Fibroblast of skin of right quadriceps (primary cell): ENCODE results near the gene CD47.
A peak's percentile ranks its signal among the peaks of the same experiment; 100 is the strongest.

Source experiments
- DNase-seq: peaks from one replicate; pipeline ENCODE4 v3.0.0-alpha.2; 2013

CD47 gene

DNA sequence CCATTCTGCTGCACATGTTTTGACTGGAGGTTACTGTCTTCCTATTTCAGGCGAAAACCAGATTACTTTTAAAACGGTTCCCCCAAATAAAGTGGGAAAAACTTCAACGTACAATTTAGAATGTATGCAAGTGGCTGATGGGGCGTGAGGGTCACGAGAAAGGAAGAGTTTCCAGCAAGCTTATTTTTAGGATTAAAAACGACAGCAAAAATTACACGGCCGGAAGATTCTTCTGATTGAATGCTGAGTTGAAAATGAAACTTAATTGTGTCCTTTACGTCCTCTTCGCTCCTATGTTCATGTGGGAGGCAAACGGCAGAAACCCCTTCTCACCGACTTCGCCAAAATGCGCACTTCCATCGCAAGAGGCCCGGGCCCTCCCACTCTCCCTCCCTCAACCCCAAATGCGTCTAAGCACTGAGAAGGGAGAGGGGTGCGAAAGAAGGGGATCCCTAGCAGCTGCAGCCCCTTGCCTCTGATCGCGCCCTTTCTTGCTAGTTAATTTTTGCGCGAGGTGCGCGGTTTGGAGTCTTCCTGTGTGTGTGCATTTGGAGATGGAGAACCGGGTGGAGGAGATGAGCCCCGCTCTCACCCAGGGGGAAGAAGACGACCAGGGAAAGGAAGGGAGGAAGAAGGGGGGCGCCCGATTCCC lies 656 bp downstream of the CD47 start:
- DNase-seq, result peak; percentile 44

DNA sequence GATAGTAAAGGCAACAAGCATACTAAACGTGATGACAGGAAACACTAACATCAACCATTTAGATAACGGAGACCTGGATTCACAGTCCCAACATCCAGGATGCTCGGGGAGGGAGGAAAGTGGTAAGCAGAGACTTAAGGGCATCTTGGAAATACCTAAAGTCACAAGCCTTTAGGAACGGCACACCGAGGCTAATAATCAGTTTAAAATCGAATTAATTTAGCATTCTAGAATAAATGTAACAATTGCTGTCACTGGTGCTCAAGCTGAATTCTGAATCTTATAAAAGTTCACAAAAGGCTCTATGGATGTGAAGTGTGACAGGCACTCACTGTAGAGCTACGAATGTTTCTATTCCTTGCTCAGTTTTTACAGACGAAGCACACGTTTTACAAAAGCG lies 1.3 kb downstream of the CD47 start:
- DNase-seq, result no peak

DNA sequence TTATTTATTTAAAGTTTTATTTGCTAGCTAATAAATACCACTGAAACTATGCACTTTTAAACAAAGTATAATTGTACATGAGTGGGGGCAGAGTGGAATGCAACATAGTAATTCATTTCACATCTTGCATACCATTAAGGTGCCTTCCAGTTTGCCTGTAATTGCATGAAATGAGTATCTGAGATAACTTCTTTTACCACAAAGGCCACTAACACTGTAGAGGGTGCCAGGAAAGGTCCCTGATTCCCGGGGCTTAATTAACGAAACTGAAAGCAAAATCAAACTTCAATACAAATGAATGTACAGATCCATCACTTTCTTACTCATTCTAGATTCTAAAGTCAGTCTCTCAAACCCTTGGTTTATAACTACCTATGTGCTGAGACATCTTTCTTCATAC lies 2.1 kb downstream of the CD47 start:
- peak; percentile 48 for DNase-seq

DNA sequence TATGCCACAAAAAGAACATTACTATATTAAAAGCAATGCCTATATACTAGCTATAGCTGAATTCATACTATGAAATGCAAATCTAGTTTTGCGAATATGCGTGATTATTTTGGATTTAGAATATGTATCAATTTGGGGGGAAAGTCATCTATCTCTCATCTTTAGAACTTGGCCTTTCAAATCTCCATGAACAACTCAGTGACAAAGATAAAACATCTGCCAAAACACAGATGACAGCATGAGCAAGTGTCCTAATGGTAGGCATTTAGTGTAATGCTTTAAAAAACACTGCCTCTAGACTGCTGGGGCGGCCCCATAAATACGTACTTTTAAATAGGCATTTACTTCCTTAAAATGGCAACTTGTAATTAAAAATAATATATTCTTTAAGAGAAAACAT lies 2.7 kb downstream of the CD47 start:
- DNase-seq, result no peak

DNA sequence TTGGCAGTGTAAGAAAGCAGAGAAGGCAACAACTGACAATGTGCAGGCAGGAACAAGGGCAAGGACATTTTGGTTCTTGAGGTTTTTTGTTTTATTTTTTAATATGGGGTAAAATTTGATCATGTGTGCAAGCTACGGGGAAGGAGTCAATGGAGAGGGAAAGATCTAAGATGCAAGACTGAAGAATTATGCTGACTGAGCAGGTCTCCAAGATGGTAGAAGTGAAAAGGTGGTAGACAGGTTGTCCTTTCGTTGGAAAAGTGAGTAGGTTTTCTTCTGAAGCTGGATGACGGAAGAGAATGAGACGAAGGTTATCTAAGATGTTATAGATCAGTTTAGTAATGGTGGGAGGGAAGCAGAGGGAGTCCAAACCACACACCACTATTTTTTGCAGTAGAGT lies 4.2 kb downstream of the CD47 start:
- DNase-seq, result no peak

DNA sequence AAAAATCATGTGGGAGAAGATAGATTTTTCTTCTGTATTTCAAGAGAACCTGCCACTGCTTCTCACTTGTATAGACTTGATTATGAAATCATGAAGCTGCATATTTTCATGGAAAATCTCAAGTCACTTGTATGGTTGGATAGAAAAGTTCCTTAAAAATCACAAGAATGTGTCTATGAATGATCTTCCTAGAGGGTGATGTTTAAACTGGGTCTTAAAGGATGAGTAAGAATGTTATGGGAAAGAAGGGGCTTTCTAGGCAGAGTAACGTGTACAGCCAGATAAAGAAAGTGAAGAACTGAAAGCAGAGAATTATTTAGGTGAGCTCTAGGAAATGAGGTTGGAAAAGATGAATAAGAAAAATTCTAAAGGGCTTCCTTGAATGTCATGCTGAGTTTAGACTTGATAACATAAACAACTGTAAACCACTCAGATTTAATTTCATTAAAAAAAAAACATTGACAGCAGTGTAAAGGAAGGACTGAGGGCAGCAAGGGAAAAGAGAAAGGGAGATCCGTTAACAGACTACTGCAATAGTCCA lies 5.0 kb downstream of the CD47 start:
- DNase-seq, result peak; percentile 20

DNA sequence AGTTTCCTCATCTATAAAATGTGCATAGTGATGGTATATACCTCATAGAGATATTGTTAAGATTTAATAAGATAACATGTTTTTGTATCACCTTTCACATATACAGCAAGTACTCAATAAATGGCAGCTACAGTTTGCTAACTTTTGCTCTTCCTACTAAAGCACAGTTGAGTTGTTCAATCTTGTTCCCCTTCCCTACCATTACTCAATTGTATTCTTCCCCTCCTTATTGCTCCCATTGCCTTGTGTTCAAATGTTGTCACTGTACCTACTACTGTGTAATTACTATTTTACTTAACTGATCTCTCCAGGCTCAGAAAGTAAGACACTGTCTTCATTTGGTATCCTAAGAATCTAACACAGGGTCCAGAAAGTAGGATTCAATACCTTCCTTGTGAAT lies 5.5 kb downstream of the CD47 start:
- DNase-seq, result no peak

DNA sequence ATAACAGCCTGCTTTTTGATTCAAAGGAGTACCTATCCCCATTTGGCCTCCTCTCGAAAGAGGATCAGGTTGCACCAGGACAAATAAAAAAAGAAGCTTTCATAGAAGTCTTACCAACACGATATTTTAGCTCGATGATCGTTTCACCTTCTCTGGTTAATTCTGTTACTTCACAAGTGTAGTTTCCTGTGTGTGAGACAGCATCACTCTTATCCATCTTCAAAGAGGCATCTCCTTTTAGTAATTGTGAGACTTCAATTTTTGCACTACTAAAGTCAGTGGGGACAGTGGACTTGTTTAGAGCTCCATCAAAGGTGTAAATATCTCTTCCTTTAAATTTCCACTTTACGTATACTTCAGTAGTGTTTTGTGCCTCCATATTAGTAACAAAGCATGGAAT lies 11.0 kb downstream of the CD47 start:
- DNase-seq, result no peak

DNA sequence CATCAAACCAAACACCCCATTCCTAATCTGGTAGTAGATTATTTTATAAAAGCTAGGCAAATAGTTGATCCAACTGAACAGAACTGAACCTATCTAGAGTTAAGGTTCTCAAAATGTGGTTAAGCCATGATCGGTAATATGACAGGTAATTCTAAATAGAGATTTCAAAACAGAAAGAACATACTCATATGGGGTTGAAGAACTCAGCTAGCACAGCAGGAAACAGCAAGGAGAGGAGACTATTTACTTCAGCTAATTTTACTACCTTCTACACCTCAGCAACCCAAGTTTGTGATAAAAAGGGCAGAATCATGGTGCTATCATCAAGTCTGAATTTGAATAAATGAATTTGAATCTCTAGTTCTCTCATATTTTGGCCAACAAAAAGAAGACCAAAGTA lies 11.8 kb downstream of the CD47 start:
- no peak for DNase-seq

DNA sequence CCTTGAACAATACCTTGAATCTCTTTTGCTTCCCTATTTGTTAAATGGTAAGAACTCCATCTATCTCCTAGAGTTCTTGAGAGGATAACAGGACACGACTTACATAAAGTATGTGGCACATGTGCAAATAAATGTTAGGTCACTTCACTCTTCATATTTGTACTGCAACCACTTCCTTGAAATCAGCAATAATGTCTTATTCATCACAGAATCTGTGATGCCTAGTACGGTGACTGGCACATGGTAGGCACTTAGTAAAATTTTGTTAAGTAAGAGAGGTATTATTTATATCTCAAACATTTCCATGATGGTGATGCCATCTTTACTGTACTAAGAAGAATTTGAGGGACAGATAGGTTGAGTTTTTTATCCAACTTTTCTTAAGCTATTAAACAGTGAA lies 14.3 kb downstream of the CD47 start:
- DNase-seq, result no peak

DNA sequence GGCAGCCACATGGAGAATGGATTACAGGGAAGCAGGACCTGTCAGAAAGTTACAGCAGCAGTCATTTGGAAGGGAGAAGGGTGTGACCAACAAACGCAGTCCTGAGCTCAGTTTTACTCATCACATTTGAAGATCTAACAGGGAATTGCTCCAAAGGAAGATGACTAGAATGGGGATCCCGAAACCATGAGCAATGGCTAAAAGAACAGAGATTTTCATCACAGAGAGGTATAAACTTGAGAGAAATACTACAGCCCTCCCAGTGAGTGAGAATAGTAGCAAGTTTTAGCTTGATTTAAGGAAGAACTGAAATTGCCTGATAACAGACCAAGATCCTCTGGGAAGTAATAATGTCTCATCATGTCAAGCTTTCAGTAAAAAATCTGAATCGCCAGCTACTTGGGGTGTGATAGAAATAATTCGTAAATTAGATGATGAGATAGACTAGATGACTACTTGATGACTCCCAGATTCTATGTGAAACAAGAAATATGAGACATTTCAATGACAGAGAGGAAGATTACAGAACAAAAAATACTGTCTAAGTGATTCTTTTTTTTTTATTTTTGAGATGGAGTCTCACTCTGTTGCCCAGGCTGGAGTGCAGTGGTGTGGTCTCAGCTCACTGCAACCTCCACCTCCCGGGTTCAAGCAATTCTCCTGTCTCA lies 16.9 kb downstream of the CD47 start:
- DNase-seq, result peak; percentile 31

DNA sequence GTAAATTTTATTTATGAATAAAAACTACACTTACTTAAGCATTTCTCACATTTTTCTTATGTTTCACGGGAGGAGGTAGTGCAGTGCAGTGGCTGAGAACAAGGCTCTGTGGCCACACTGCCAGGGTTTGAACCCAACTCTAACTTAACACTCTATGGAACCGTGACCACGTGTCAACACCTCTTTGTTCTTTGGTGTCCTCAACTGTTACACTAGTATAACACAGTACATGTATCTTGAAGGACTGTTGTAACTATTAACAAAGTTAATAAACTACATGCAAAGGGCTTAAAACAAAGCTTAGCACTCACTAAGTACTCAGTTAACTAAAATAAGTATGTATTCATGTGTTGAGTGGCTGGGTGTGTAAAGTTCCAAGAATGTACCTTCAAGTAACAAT lies 19.5 kb downstream of the CD47 start:
- no peak for DNase-seq

DNA sequence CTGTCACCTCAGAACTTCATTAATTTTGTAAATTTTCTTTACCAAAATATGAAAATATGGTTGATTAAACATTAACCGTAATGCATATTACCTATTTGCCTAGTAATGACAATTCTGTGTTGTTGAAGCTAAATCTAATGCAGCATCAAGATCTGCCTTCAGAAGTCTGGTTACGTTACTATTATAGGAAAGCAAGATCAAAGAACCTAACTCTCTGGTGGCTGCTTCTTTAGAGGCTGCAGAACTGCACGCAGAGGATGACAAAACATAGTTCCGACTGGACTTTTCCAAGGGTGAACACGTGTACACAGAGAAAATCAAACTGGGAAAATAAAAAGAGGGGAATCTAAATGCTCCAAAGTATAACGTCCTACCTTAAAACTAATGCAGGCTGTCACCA lies 20.5 kb downstream of the CD47 start:
- DNase-seq, result no peak

DNA sequence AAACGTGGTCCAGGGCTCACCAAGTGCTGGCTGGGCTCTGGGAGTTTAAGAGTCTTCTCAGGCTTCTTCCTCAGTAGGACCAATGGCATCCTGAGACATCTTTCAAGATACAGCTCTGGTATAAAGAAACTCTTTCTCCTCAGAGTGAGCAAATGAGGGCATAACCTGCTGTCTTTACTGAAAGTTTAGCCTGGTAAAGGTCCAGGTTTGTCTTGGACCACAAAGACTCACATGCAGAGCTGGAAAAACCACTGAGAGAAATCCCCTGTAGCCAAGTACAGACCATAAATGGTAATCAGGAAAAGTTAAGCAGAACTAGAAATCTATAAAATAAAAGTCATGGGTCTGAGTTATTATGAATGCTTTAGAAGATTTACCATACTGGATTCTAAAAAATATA lies 23.1 kb downstream of the CD47 start:
- DNase-seq, result no peak

DNA sequence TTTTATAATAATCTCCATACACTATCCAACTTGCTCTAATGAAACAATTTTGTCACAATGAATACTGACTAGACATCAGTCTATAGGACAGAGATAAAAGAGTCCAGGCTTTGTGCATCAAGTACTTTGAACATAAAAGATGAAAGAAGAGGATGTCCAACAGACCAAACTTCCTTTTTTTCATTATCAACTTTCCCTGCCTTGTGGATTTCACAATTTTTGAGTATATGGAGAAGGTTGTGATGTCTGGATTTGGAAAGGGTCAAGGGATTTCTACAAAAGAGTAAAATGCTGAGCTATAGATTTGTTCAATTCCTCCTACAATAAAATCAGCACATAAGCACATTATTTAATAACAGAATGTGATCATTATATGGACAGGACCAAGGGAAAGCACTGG lies 25.7 kb downstream of the CD47 start:
- no peak for DNase-seq

DNA sequence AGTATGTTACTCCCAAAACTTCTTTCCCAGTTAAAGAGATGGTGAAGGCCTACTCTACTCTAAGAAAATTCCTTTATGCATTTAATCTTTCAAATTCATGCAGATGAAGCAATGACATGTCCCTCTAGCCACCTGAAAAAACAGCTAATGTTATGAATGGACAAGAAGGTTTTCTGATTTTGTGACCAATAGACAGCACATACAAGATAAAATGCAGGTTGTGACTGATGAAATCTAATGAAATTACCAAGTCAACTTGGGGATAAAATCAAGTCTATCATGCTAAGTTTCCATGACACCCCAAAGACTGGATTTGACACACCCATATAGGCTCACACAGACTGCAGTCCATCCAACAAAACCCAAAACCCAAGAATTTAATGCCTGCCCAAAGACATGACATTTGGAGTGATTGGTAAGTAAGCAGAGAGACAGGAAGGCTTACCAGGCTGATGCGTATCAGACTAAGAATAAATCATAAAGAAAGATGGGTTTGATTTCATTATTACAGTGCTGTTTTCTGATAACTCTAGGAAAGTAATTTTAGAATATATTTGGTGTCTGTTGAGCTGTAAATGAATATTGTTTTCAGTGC lies 26.4 kb downstream of the CD47 start:
- DNase-seq, result no peak

DNA sequence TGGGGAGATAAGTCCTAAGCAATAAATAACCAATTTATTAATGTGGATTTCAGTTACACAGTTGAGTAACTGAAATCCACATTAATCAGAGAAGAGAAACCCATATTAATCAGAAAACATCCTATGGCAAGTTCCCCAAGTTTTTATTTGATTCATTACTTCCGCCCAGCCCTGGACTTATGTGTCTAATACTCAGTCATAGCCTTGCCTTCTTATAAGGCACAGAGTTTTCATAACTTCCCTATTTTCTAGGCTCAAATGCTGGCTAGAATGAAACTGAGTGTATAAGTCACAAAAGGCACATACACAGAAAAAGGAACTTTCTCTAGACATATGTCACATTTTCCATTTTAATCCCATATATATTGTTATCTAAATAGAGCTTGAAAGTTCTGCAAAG lies 28.8 kb downstream of the CD47 start:
- DNase-seq, result no peak

DNA sequence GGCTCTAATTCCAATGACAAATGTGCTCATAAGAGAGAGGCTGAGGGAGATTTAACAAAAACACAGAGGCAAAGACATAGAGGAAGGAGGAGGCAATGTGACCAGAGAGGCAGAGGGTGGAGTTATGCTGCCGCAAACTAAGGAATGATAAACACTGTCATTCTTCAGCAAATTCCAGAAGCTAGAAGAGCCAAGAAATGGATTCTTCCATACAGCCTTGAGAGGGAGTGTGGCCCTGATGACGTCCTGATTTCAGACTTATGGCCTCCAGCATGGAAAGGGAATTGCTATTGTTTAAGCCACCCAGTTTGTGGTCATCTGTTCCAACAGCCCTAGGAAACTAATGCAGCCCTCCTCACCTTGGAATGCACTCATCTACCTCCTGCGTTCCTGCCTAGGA lies 30.5 kb downstream of the CD47 start:
- DNase-seq, result no peak

DNA sequence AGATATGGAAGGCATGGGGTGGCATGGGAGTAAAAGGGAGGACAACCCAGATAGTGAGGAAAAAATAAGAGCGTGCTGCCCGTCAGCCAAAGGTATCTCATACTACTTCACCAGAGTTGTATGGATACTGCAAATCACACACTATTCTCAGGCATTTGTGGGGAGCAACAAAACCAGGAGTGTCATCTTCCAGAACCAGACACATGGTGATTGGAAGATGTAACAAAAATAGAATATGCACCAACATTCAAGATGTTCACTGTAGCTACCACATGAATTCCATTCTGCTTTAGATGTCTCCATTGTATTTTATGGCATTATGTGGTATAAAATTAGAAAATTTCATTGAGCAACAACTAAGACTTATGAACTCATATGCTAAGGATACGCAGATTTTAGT lies 34.9 kb downstream of the CD47 start:
- DNase-seq, result no peak

DNA sequence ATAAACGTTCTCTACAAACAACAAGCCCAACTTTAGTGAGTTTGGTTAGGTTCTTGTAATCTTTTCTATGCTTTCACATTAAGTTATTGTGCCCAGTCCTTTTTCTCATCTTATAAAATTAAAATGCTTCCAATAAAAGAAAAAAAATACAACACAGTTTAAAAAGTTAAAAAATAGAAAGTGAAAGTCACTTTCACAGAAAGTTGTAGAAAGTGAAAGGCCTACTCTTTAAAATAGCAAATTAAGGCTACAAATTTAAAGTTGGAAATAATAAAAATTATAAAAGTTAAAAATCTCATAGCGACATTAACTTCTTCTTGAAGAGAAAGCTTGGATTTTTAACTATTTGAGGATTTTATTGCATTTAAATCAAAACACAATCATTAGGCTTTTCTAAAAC lies 35.9 kb downstream of the CD47 start:
- no peak for DNase-seq

DNA sequence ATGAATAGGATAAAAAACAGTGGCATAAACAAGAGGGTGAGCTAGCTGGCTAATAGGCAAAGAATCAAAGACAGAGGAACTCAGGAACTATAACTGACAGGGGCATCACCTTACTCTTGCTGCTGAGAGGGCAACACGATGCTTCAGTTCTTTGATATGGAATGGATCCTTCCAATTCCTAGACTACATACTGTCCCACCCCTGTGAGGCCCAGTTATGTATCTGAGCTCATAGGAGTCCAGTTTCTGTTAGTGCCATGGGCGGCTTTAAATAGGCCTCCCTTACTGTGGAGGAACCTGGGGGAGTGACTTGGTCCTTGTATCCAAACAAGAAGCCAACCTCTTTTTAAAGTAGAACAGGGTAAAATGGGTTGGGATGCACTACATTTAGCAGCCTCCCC lies 37.3 kb downstream of the CD47 start:
- no peak for DNase-seq

DNA sequence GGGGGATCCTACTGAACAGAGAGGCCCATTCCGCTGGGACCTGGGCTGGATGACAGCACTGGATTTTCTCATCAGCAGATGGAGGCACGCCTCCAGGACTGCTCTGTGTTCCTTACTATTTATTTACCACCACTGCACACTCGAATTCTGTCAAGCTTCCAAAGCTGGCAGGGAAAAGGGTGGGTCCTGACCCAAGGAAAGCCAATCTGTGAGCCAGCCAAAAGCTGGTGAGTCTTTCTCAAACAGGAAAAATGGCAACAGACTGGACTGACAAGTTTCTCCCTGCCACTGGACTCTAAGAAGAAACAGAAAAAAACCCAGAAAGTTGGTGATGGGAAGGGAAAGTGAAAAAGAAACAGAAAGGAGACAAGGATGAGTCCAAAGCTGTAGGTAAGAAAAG lies 37.8 kb downstream of the CD47 start:
- no peak for DNase-seq

DNA sequence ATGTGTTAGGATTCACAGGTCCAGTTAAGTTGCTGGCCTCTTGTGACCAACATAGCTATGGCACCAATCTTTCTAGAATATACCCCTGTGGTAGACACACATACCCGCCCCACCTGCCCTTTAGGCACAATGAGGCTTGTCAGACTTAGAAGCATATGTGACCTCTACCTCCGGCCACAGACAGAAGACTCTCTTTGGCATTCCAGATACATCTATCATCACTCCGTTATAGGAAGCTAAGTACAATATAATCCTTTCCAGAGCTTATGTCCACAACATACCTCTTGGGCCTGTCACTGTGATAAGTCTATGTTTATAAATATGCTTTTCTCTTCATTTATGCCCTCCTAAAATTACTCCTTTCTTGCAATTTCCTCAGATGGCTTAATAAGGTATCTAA lies 39.8 kb downstream of the CD47 start:
- DNase-seq, result no peak

DNA sequence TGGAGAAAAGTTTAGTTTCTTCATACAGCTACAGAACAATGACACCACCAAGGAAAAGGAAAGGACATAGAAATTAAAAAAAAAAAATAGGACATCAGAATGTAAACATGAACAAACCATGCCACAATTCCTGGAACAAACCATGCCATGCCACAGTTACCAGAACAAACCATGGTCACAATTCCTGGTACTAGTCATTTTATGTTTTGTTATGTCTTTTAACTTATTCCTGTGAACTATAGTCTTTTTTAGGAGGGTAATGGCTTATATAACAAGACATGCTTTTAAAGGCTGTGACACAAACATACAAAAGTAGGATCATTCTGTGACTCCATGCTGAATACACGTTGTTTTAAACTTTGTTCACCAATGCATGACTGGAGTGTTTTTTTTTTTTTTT lies 42.8 kb downstream of the CD47 start:
- DNase-seq, result no peak

DNA sequence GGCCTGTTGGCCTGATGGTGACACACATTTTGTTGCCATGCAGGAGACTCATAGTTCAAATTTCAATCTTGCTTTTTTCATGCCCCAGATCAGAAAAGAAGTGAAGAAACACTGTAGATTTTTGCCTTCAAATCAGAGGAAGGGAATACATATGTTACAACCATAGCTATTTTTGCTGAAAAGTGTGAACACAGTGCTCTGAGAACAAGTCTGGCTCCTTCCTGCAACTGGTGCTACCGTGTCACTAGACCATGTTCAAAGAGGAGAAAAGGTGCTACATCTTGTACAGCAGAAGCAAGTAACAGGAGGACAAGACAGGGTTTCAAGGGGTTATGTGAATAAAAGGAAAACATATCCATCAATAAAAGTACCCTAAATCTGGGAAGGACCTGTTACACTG lies 44.6 kb downstream of the CD47 start:
- no peak for DNase-seq
